Stomach (tissue), 9 donors: Measurements from ENCODE around the gene RMND5A. TPM values are rescaled to one million over a fixed set of nuclear protein-coding genes. Genes with fewer than 3 reads are reported as not detected.

ENCODE experiments used
- DNase-seq, 2 donors: peaks; one replicate each; pipeline versions ENCODE4 v3.0.0 to v3.0.0-alpha.2; 2013 to 2019
- H3K27ac ChIP-seq, 5 donors: fragments of 200-600 bp in 4 of 5; sonication (generic) in 4 of 5; one replicate each; pipeline ENCODE4 v1.5.1; 2013 to 2019; ENCODE audit warnings: mild to moderate bottlenecking in 1 of 5, moderate library complexity in 1 of 5
- H3K27me3 ChIP-seq, 3 donors: fragments of 200-600 bp; sonication (generic); one replicate each; pipeline ENCODE4 v1.5.1; 2017 to 2019; ENCODE audit warnings: mixed run types in 1 of 3
- H3K36me3 ChIP-seq, 4 donors: fragments of 200-600 bp; sonication (generic); 1 replicate in 3 of 4; 2 replicates in 1 of 4; pipeline ENCODE4 v1.5.1; 2016 to 2019
- H3K4me1 ChIP-seq, 4 donors: fragments of 200-600 bp; sonication (generic); one replicate each; pipeline ENCODE4 v1.5.1; 2016 to 2019
- H3K4me3 ChIP-seq, 4 donors: fragments of 200-600 bp; sonication (generic) in 3 of 4; one replicate each; pipeline ENCODE4 v1.5.1; 2016 to 2019; ENCODE audit warnings: mild to moderate bottlenecking in 1 of 4
- H3K9me3 ChIP-seq, 4 donors: fragments of 200-600 bp; sonication (generic); one replicate each; pipeline ENCODE4 v1.5.1; 2016 to 2019
- CTCF ChIP-seq, 7 experiments: fragments of 450-650 bp in 4 of 7; fragments of 200-600 bp in 3 of 7; sonication (generic) in 3 of 7; IDR thresholded peaks; one replicate each; pipeline ENCODE4 v1.5.1; 2016 to 2019; ENCODE audit warnings: antibody characterized with exemption in 7 of 7, control low read depth in 2 of 7, mild to moderate bottlenecking in 1 of 7
- EP300 ChIP-seq: sonication (generic); formaldehyde crosslinking; IDR thresholded peaks from one replicate; pipeline ENCODE4 v1.6.1; 2017; ENCODE audit warnings: antibody characterized with exemption
- POLR2A ChIP-seq, 4 donors: fragments of 450-650 bp; IDR thresholded peaks; one replicate each; pipeline ENCODE4 v1.6.1; 2016; ENCODE audit warnings: antibody characterized with exemption in 4 of 4, control low read depth in 2 of 4, mild to moderate bottlenecking in 1 of 4, moderate library complexity in 1 of 4
- POLR2AphosphoS5 ChIP-seq, 3 donors: sonication (generic); formaldehyde crosslinking; IDR thresholded peaks; one replicate each; pipeline ENCODE4 v1.6.1; 2016; ENCODE audit warnings: antibody characterized with exemption in 3 of 3
- WGBS, 5 donors: extraction: QIAGEN DNeasy Blood & Tissue Kit in 3 of 5; methylation state at CpG; one replicate each; pipeline versions ENCODE4 v1.1.5 to v1.1.7; 2013 to 2018; 5-methylcytosine and 5-hydroxymethylcytosine counted together
- intact Hi-C: fragments of 100-400 bp; cut with DNase I; formaldehyde crosslinking; loops from one replicate; pipeline ENCODE4 v1.15.1; 2023; ENCODE audit warnings: low total_unique reads
- polyA plus RNA-seq, 3 donors: library from polyadenylated mRNA; stranded (reverse); fragments of 200-250 nt; gene quantifications; one replicate each; pipeline ENCODE4 v1.2.3, GENCODE V29; 2013
- total RNA-seq, 5 donors: library from RNA; depleted of rRNA; stranded (reverse); fragments of >200 nt; gene quantifications; one replicate each; pipeline versions ENCODE4 v1.1.0 to v1.2.3, GENCODE V29; 2014 to 2016
- donor health status: healthy with polysubstance abuse.
- donor health status: Bipolar disorder and iron deficiency.
- donor health status: healthy.

RMND5A gene
- total and polyA plus RNA-seq, 8 donors: 7.3 to 111 (median 24.5) TPM

DNA sequence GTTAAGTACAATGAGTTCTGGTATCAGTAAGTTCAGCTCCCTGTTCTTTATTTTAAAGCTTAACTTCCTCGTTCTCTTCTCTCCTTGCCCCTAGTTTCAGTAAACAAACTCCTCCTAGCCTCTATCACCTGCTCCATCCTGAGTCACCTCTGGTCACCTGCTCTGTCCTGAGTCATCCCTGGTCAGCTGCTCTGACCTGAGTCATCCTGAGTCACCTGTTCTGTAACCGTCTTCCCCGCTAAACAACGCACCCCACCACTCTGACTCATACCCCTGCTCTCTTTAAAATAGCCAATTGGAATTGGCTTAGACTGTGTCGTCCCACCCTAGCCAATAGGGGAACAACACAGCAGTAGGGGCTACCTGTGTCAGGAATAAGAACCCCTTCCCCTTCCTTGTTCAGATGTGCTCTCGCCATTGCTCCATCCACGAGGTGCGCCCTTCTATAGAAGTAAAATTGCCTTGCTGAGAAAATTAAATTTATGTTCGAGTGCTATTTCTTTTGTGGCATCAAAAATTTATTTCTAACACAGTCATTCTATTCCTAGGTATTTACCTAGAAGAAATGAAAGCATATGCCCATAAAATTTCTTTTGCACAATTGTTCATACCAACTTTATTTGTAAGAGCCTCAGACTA lies 24.9 kb upstream of the RMND5A start:
- Histone ChIP-seq H3K4me1 (no peaks in the 10 kb centered on the region), H3K9me3 (peaks cover 0 to 26% (median 12%) of the 10 kb centered on the region in 4 donors), H3K36me3 (no peaks in the 10 kb centered on the region), H3K4me3 (no peak overlapping the region), H3K27ac (peak overlapping the region in 1 of 5 donors; percentile 26), H3K27me3 (no peaks in the 10 kb centered on the region)
- intact Hi-C loops: no loop called here
- no peak for TF ChIP-seq EP300
- TF ChIP-seq POLR2AphosphoS5 (IDR thresholded peaks at IDR 0.05): peak in 2 of 3 donors; percentile 22 to 40
- WGBS, 5 donors: 78 to 88% (median 87%) methylated on average over 9 of the region's 9 CpGs
- DNase-seq: peak; percentile 30 to 44

DNA sequence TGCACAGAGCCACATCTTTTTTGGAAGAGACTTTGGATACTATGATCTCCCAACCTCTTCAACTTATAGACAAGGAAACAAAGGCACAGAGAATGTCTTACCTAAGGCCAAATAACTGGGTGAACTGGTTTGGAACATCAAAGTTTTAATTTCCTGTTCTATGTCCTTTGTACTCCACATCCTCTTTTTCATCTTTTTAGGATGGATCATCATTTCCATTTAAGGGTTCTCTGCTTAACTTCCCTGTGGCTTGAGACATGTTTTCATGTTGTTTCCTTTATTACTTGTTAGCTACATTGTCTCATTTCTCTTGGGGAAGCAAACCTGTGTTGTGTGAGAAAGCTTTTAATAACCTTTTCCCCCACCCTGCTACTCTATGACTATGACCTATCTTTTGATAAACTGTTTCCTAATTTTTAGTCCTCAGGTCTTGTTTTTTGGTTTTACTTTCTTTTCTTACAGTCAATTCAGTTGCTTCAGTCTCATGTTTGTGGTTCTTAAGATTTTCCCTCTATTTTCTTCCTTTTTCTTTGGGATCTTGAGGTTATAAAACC lies 22.5 kb upstream of the RMND5A start:
- H3K27ac ChIP-seq: no peak overlapping the region
- TF ChIP-seq POLR2A (IDR thresholded peaks at IDR 0.05) (no peak), POLR2AphosphoS5 (IDR thresholded peaks at IDR 0.05) (no peak), EP300 (no peak), CTCF (IDR thresholded peaks at IDR 0.05) (no peak)
- no peak overlapping the region for H3K4me3 ChIP-seq
- no peaks in the 10 kb centered on the region for H3K27me3 ChIP-seq
- peaks cover 0 to 23% (median 10%) of the 10 kb centered on the region in 4 donors for H3K9me3 ChIP-seq
- H3K4me1 ChIP-seq: no peaks in the 10 kb centered on the region
- no peaks in the 10 kb centered on the region for H3K36me3 ChIP-seq
- no peak for DNase-seq
- intact Hi-C loops: no loop called here

- Histone ChIP-seq H3K27ac (no peak overlapping the region), H3K36me3 (no peaks in the 10 kb centered on the region), H3K4me1 (peaks cover 0 to 25% (median 12%) of the 10 kb centered on the region in 4 donors), H3K27me3 (no peaks in the 10 kb centered on the region), H3K9me3 (peaks cover 0 to 3% (median under 1%) of the 10 kb centered on the region in 4 donors), H3K4me3 (no peak overlapping the region)
- no peak for TF ChIP-seq EP300
- TF ChIP-seq CTCF (IDR thresholded peaks at IDR 0.05): no peak
- no peak for TF ChIP-seq POLR2AphosphoS5 (IDR thresholded peaks at IDR 0.05)
- no peak for TF ChIP-seq POLR2A (IDR thresholded peaks at IDR 0.05)
- WGBS, 5 donors: 79 to 100% (median 89%) methylated on average over 1 of the region's 1 CpG
- no peak for DNase-seq
- intact Hi-C loops: loop anchor here (10.0 kb wide), 1 partner anchor 74 kb away; no protein-coding TSS in a partner anchor
Measured at GRCh38 chr2:86700690-86701089, 19.4 kb upstream of the RMND5A start.

GRCh38 chr2:86703704-86704361 lies 16.3 kb upstream of the RMND5A start:
- TF ChIP-seq CTCF (IDR thresholded peaks at IDR 0.05) (peak in 1 of 7 experiments; percentile 17), POLR2A (IDR thresholded peaks at IDR 0.05) (no peak), POLR2AphosphoS5 (IDR thresholded peaks at IDR 0.05) (peak in 1 of 3 donors; percentile 75), EP300 (no peak)
- no peaks in the 10 kb centered on the region for H3K36me3 ChIP-seq
- no peaks in the 10 kb centered on the region for H3K9me3 ChIP-seq
- H3K27me3 ChIP-seq: no peaks in the 10 kb centered on the region
- DNase-seq: peak; percentile 70 to 89
- H3K4me1 ChIP-seq: peaks cover 0 to 25% (median 12%) of the 10 kb centered on the region in 4 donors
- intact Hi-C loops: loop anchor here (10.0 kb wide), 1 partner anchor 71 kb away; no protein-coding TSS in a partner anchor
- H3K4me3 ChIP-seq: peak overlapping the region in 1 of 4 donors; percentile 28
- peak overlapping the region; percentile 52 to 79 (median 67) for H3K27ac ChIP-seq
- WGBS, 5 donors: 25 to 31% (median 29%) methylated on average over 14 of the region's 14 CpGs
